ENCODE results near the gene LMBR1.
"Not testable (repeated sequence)": the region's sequence is repeated elsewhere in the genome, so short reads cannot be mapped to it uniquely, and the experiment has no call there.

The LMBR1 gene

GRCh38 chr7:156892821-156893706 is at the start of gene LMBR1:
LMBR1 (minus strand) TSS chr7:156893183; CDS start chr7:156892993, 190 bp downstream.
- peak; percentile 98 for DNase-seq

- no peak for DNase-seq
These were observed 49.7 kb upstream of the LMBR1 start for GRCh38 chr7:156942708-156943090.

- no peak for DNase-seq
These were observed 48.6 kb upstream of the LMBR1 start for GRCh38 chr7:156941393-156942182.

GRCh38 chr7:156940421-156941122 is 47.6 kb upstream of the LMBR1 start:
- no peak for DNase-seq

- not testable (repeated sequence) for DNase-seq
These were observed 43.8 kb upstream of the LMBR1 start for GRCh38 chr7:156936766-156937165.

GRCh38 chr7:156935250-156935649 is 42.3 kb upstream of the LMBR1 start:
- DNase-seq = no peak

GRCh38 chr7:156932006-156932405 is 39.0 kb upstream of the LMBR1 start:
- no peak for DNase-seq

GRCh38 chr7:156929789-156930539 is 37.0 kb upstream of the LMBR1 start:
- DNase-seq = peak; percentile 68

GRCh38 chr7:156928406-156928747 is 35.4 kb upstream of the LMBR1 start:
- DNase-seq = no peak

GRCh38 chr7:156927571-156928405 is 34.8 kb upstream of the LMBR1 start:
- no peak for DNase-seq

- not testable (repeated sequence) for DNase-seq
These were observed 32.8 kb upstream of the LMBR1 start for GRCh38 chr7:156925821-156926220.

GRCh38 chr7:156922304-156922703 is 29.3 kb upstream of the LMBR1 start:
- DNase-seq = not testable (repeated sequence)

GRCh38 chr7:156920487-156921373 is 27.7 kb upstream of the LMBR1 start:
- DNase-seq = not testable (repeated sequence)

- no peak for DNase-seq
These were observed 27.1 kb upstream of the LMBR1 start for GRCh38 chr7:156920076-156920475.

GRCh38 chr7:156919132-156919713 is 26.2 kb upstream of the LMBR1 start:
- DNase-seq = no peak

- DNase-seq = no peak
These were observed 25.7 kb upstream of the LMBR1 start for GRCh38 chr7:156918635-156919034.

- DNase-seq = not testable (repeated sequence)
These were observed 16.7 kb upstream of the LMBR1 start for GRCh38 chr7:156909574-156910252.

GRCh38 chr7:156907656-156908055 is 14.7 kb upstream of the LMBR1 start:
- DNase-seq = no peak

GRCh38 chr7:156906200-156906649 is 13.2 kb upstream of the LMBR1 start:
- no peak for DNase-seq

Data from activated effector memory CD4-positive, alpha-beta T cell treated with anti-CD3 and anti-CD28 coated beads, Interleukin-2, amount 50 U/mL, for 16 hours (primary cell).